Measurements from ENCODE around the gene SLC26A8. TPM values are rescaled to one million over a fixed set of nuclear protein-coding genes. Genes with fewer than 3 reads are reported as not detected.
"Not testable (repeated sequence)": the region's sequence is repeated elsewhere in the genome, so short reads cannot be mapped to it uniquely, and the experiment has no call there.

The SLC26A8 gene
- total RNA-seq, 1 experiment from 2014 or later: not detected

DNA sequence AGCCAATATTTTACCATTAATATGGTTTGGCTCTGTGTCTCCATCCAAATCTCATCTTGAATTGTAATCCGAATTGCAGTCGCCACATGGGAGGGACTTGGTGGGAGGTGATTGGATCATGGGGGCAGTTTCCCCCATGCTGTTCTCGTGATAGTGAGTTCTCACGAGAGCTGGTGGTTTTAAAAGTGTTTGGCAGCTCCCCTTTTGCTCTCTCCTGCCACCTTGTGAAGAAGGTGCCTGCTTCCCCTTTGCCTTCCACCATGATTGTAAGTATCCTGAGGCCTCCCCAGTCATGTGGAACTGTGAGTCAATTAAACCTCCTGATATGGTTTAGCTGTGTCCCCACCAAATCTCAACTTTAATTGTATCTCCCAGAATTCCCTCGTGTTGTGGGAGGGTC is 85.2 kb downstream of the SLC26A8 start:
- not testable (repeated sequence) for H3K4me3 ChIP-seq, DNase-seq, H3K27me3 ChIP-seq, H3K9me3 ChIP-seq, H3K36me3 ChIP-seq

DNA sequence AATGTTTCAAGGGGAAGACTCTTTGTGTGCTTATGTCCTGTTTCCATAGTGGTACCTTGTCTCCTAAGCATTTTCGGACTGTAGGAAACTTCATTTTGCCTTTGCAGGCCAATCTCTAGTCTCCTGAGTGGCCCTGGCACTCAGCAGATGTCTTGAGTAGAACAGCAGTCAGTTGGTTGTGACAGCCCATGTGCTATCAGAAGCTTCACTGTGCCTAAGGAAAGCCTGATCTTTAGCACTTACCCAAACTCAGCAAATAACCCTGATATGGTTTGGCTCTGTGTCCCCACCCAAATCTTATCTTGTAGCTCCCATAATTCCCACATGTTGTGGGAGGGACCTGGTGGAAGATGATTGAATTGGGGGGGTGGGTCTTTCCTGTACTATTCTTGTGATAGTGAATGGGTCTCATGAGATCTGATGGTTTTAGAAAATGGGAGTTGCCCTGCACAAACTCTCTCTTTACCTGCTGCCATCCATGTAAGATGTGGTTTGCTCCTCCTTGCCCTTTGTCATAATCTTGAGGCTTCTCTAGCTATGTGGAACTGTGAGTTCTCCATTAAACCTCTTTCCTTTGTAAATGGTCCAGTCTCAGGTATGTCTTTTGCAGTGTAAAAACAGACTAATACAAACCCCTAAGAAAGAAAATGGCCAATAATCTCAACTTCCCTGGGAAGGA is 87.6 kb downstream of the SLC26A8 start:
- no peak for DNase-seq
- Histone ChIP-seq H3K36me3 (no peaks in the 10 kb centered on the region), H3K9me3 (no peaks in the 10 kb centered on the region), H3K4me3 (no peak overlapping the region), H3K27me3 (no peaks in the 10 kb centered on the region)

DNA sequence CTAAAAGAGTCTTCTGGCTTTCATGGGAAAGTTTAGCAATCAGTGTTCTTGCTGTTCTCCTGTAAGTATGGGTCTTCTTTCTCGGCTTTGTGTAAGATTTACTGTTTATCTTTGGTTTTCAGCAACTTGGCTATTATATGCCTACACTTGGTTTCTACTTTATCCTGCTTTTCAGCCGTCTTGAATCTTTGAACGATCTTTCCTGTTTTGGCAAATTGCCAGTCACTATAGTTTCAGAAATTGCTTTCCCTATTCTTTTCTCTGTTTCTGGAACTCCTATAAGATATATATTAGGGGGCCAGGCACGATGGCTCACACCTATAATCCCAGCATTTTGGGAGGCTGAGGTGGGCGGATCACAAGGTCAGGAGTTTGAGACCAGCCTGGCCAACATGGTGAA is 89.0 kb downstream of the SLC26A8 start:
- no peaks in the 10 kb centered on the region for H3K36me3 ChIP-seq
- no peaks in the 10 kb centered on the region for H3K27me3 ChIP-seq
- DNase-seq: no peak
- no peaks in the 10 kb centered on the region for H3K9me3 ChIP-seq
- H3K4me3 ChIP-seq: no peak overlapping the region

DNA sequence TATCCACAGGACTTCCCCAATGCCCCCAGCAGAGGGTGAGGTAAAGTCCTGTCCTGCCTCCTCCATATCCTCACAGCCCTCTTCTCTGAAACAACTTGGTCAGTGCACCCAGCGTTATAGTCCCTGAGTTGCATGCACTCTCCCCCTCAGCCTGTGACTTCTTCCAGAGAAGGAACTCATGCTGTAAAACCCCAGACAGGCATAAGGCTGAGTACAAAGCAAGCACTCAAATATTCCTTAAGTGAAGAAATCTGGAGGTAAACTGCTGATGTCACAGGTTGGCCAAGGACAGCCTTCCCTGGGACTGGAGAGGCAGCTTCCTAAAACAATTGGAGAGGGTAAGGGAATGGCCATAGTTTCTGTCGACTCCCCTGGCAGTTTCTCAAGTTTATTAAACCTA is 90.6 kb downstream of the SLC26A8 start:
- H3K4me3 ChIP-seq: no peak overlapping the region
- no peaks in the 10 kb centered on the region for H3K27me3 ChIP-seq
- no peaks in the 10 kb centered on the region for H3K36me3 ChIP-seq
- DNase-seq: no peak
- H3K9me3 ChIP-seq: no peaks in the 10 kb centered on the region

DNA sequence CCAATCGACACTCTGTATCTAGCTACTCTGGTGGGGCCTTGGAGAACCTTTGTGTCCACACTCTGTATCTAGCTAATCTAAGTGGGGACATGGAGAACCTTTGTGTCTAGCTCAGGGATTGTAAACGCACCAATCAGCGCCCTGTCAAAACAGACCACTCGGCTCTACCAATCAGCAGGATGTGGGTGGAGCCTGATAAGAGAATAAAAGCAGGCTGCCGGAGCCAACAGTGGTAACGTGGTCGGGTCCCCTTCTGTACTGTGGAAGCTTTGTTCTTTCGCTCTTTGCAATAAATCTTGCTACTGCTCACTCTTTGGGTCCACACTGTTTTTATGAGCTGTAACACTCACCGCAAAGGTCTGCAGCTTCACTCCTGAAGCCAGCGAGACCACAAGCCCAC is 92.6 kb downstream of the SLC26A8 start:
- not testable (repeated sequence) for H3K36me3 ChIP-seq, H3K9me3 ChIP-seq, DNase-seq, H3K4me3 ChIP-seq, H3K27me3 ChIP-seq

DNA sequence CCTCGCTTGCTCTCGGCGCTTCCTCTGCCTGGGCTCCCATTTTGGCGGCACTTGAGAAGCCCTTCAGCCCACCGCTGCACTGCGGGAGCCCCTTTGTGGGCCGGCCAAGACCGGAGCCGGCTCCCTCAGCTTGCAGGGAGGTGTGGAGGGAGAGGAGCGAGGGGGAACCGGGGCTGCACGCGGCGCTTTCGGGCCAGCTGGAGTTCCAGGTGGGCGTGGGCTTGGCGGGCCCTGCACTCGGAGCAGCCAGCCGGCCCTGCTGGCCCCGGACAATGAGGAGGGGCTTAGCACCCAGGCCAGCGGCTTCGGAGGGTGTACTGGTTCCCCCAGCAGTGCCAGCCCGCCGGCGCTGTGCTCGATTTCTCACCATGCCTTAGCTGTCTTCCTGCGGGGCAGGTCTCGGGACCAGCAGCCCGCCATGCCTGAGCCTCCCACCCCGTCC is 93.3 kb downstream of the SLC26A8 start:
- Histone ChIP-seq H3K4me3 (no peak overlapping the region), H3K27me3 (no peaks in the 10 kb centered on the region), H3K9me3 (no peaks in the 10 kb centered on the region), H3K36me3 (no peaks in the 10 kb centered on the region)
- DNase-seq: no peak

DNA sequence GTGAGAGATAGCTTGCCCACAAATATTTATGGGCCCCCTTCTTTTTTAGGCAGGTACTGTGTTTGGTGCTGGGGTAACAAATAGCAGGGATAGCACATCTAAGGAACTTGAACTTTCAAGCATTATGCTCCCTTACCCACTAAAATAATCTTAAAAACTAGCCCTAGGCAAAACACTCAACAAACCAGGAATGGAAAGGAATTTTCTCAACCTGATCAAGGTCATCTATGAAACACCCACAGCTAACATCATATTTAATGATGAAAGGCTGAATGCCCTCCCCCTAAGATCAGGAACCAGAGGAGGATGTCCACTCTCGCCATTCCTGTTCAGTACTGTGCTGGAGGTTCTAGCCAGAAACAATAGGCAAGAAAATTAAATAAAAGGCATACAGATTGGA is 94.8 kb downstream of the SLC26A8 start:
- Histone ChIP-seq H3K36me3 (no peaks in the 10 kb centered on the region), H3K27me3 (no peaks in the 10 kb centered on the region), H3K9me3 (no peaks in the 10 kb centered on the region), H3K4me3 (no peak overlapping the region)
- no peak for DNase-seq

DNA sequence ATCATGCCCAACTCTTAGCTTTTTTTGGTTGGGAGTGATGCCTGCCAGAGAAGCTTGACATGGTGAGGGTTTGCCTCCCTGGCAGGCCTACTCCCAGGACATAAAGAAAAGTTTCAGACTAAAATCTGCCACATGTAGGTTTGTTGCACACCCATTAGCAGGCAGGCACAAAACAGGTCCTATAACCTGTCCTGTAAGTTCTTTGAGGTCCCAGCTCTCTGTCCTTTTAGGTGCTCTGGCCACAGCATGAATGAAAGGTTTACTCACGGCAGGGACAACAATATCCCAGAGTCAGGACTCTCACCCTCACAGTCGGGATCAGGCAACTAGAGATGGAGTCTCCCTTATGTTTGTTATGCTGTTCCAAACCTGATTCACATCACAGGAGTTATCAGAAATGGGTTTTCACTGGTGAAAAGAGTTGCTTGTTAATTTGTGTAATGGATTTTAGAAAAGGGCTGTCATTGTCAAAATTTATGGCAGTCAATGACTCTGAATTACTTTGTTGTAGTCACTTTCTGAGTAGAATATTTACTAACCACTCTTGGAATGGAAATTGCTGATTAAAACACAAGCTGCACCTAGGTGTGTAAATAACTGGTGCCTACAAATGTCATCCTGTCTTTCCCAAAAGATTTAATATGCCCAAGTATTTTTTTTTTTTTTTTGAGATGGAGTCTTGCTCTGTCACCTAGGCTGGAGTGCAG is 97.8 kb downstream of the SLC26A8 start:
- H3K9me3 ChIP-seq: no peaks in the 10 kb centered on the region

DNA sequence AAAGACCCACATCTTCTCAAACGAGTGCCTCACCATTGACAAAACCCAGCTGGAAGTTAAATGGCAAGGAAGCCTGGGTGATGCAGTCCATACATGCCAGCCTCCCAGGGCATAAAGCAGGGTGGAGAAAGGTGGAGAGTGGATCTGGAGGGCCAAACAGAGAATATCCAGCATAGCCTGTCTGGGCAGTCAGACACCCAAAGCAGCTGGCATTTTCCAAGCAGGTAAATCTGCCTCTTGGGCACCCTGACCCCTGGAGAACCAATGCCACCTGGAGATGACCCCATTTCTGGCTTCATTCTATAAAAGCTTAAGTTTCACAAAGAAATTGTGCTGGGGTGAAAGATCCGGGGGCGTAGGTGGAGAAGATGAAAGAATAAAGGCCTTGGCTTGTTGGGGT is 98.5 kb downstream of the SLC26A8 start:
- H3K36me3 ChIP-seq: no peaks in the 10 kb centered on the region
- DNase-seq: no peak
- no peak overlapping the region for H3K4me3 ChIP-seq
- H3K27me3 ChIP-seq: no peaks in the 10 kb centered on the region
- no peaks in the 10 kb centered on the region for H3K9me3 ChIP-seq

More for the DNA sequence above, 97.8 kb downstream of the SLC26A8 start:
- Histone ChIP-seq H3K27me3 (no peaks in the 10 kb centered on the region), H3K36me3 (no peaks in the 10 kb centered on the region), H3K4me3 (no peak overlapping the region)
- no peak for DNase-seq

DNA sequence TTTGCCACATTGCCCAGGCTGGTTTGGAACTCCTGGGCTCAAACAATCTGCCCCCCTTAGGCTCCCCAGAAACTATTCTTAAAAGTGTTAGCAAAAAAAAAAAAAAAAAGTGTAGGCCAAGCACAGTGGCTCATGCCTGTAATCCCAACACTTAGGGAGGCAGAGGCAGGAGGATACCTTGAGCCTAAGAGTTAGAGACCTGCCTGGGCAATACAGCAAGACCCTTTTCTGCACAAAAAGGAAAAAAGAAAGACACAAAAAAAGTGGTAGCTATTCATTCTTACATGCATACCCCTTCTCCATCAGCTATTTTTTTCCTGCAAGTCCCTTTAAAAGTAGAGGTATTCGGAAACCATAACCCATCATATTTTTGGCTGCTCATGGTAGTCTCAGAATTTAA is 100.3 kb downstream of the SLC26A8 start:
- Histone ChIP-seq H3K9me3 (no peaks in the 10 kb centered on the region), H3K27me3 (no peaks in the 10 kb centered on the region), H3K36me3 (peaks cover 5% of the 10 kb centered on the region; the same call in 1 of the 2 replicates), H3K4me3 (no peak overlapping the region)
- no peak for DNase-seq

DNA sequence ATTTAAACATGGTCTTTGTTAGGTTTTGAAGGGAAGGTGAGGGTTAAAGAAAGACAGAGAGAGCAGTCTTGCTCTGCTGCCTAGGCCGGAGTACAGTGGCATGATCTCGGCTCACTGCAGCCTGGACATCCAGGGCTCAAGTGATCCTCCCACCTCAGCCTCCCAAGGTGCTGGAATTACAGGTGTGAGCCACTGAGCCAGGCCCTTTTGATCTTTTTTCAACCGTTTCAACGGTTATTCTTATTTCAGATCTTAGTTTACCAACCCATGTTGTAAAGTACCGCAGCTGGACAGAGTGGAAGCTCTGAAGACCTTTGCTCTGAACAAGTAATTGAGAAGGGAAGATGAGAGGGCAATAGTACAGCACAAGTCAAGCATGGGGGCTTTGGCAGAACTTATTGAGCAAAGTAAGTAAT is 102.3 kb downstream of the SLC26A8 start:
- H3K36me3 ChIP-seq: peaks cover 23% of the 10 kb centered on the region
- no peak for DNase-seq
- H3K9me3 ChIP-seq: no peaks in the 10 kb centered on the region
- no peaks in the 10 kb centered on the region for H3K27me3 ChIP-seq
- H3K4me3 ChIP-seq: no peak overlapping the region

DNA sequence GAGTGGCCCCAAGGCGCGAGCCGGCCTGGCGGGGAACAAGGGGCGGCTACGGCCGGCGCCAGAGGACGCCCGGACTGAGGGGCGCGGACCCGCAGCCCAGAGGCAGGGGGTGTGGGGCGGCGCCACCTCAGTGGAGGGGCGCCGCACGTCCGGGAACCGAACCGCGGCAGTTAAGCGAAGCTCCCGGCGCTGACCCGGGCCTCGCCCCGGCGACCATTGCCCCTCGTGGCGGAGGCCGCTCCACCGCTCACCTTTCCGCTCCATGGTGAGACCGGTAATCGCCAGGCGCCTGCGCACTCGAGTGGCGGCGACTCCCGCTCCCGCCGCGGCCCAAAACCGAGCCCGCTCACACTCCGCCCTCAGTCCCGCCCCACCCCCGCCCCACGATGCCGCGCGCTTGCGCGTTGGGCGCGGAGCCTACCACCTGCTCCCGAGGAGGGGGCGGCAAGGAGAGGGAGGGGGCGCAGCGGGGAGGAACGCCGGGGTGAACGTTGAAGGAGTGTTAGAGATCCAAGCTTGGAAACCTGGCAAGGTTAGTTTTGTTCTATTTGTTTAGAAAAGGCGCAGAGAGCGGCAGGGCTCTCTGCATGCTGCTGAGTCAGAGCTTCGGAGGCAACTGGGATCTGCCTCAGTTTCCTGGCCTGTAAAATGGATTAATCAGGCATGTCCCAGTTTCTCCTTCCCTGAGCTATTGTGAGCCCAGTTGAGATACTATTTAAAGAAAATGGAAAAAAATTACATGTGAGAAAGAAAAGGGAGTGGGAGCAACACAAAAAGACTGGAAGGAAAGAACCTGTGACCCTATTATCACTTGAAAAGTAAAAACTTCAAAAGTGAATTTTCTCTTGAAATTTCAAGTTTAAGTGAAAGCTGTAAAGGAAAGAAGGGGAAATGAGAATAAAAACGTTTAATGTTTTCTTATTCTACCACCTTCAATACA is 103.4 kb downstream of the SLC26A8 start, which contains the start of gene SRPK1:
SRPK1 (minus strand) TSS at position 306 of the 940 bp plus-strand sequence; CDS start at position 264, 42 bp downstream.
- Histone ChIP-seq H3K9me3 (no peaks in the 10 kb centered on the region), H3K36me3 (peaks cover 32% of the 10 kb centered on the region), H3K4me3 (peak within 1 kb of the TSS; percentile 85), H3K27me3 (no peaks in the 10 kb centered on the region)
- peak; percentile 88 for DNase-seq

DNA sequence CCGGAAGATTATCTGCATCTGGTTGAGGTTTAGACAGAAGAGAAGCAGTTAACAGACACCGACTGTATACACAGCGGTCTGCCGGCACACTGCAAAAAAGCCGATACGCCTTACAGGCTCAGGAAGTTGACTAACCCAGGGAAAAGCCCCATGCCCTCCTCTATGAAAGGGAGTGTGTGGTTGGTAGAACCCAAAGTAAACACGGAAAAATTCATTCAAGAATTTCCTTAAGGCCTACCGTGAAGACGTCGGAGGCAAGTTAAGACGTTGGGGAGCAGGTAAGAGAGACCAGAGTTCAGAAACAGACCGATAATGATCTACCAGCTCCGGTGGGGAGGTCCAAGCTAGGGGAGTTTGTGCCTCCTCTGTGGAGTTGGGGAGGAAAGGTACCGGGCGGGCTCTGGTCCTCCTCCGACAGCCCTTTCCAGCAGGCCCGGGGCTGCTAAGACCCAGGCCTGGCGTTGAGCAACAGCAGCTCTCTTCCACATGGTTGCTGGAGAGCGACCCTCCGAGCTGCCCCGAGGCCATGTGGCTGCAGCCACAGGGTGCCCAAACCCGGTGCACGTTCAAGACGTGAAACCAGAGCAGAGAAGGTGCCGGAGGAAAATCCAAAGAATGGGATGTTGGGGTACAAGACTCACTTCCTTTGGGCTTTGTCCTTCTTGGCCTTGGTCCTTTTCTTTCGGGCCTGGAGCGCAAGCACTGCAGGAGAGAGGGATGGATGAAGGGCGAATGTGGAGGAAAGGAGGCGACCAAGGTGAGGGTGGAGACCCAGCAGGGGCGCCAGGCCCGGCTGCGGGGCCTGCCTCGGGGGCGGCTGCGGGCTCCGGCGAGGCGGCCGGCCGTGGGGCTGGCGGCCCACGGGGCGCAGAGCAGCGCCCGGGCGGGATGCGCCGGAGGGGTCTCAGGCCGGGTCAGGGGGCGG is 104.4 kb downstream of the SLC26A8 start:
- H3K27me3 ChIP-seq: no peaks in the 10 kb centered on the region
- DNase-seq: peak; percentile 47
- H3K9me3 ChIP-seq: no peaks in the 10 kb centered on the region
- peak overlapping the region; percentile 85 for H3K4me3 ChIP-seq
- H3K36me3 ChIP-seq: peaks cover 36% of the 10 kb centered on the region

DNA sequence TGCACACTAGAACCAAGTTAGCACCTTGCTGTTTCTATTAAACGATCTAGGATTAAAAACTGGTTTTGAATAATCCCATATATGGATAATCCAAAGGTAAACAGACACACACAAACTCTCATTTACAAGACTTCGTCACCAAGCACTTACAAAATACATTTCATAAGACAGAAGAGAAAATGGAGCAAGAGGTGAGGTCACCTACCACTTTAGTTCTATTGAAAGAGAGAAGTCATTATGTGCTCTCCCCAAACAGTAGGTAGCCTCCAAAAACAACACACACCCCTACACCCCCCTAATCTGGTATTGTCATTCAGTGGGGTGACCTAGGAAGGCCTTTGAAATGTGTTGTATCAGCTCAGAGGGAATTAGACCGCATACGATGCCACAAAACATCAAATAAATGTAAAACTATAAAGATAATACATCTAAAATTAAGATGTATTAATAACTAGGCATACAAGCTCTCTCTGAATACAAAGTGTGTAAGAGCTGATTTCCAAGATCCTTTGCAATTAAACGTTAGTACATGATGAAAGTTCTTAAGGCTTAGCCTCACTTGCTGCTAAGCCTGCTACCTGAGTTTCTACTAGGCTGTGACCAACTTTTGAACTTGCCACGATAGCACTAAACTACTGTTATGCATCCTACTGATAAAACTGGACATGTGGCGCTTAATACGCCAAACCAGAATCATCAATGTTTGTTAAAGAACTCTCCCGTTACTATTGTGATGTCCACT is 105.2 kb downstream of the SLC26A8 start:
- no peak for DNase-seq
- Histone ChIP-seq H3K36me3 (peaks cover 44% of the 10 kb centered on the region), H3K4me3 (peak overlapping the region; percentile 85), H3K9me3 (no peaks in the 10 kb centered on the region), H3K27me3 (no peaks in the 10 kb centered on the region)

DNA sequence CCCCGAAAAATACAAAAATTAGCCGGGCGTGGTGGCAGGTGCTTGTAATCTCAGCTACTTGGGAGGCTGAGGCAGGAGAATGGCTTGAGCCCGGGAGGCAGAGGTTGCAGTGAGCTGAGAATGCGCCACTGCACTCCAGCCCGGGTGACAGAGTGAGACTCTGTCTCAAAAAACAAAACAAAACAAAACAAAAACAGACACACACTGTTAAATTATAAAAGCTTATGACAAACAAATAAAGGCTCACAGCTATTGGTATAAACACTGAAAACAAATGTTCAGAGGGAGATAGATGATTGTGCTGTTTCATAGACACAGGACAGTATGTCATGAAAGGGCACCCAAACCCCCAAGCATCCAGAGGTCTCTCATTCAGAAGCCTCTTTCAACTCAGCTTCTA is 107.5 kb downstream of the SLC26A8 start:
- H3K36me3 ChIP-seq: peaks cover 66% of the 10 kb centered on the region
- H3K9me3 ChIP-seq, H3K4me3 ChIP-seq, DNase-seq, H3K27me3 ChIP-seq: not testable (repeated sequence)
